CD14-positive monocyte (primary cell): ENCODE measurements around the gene SF3A2. TPM values are rescaled to one million over a fixed set of nuclear protein-coding genes. Genes with fewer than 3 reads are reported as not detected.

Source experiments
- DNase-seq, 3 donors: peaks; one replicate each; pipeline ENCODE4 v3.0.0-alpha.2; 2011 to 2022
- H2AFZ ChIP-seq: 2 replicates; pipeline ENCODE4 v1.6.0; 2012; ENCODE audit warnings: mild to moderate bottlenecking, low read depth, low read length, inconsistent platforms; ENCODE audit not compliant: insufficient read depth, poor library complexity, severe bottlenecking
- H3K27ac ChIP-seq, 2 donors: 1 replicate in 1 of 2; 2 replicates in 1 of 2; pipeline ENCODE4 v1.5.1; 2012 to 2013; ENCODE audit warnings: low read length in 2 of 2, control low read depth in 1 of 2, inconsistent platforms in 1 of 2, low read depth in 1 of 2, mild to moderate bottlenecking in 1 of 2
- H3K27me3 ChIP-seq, 2 donors: one replicate each; pipeline versions ENCODE4 v1.6.0 to v1.6.1; 2011 to 2013; ENCODE audit warnings: low read length in 2 of 2; ENCODE audit not compliant: control insufficient read depth in 2 of 2, insufficient read depth in 2 of 2
- H3K36me3 ChIP-seq, 2 donors: replicated peaks in 1 of 2; 1 replicate in 1 of 2; 2 replicates in 1 of 2; pipeline versions ENCODE4 v1.5.1 to v1.6.1; 2012 to 2013; ENCODE audit warnings: low read length in 2 of 2, control low read depth in 1 of 2, inconsistent platforms in 1 of 2, mild to moderate bottlenecking in 1 of 2; ENCODE audit not compliant: insufficient read depth in 2 of 2, control insufficient read depth in 1 of 2
- H3K4me1 ChIP-seq, 2 donors: 1 replicate in 1 of 2; 2 replicates in 1 of 2; pipeline versions ENCODE4 v1.5.1 to v1.6.1; 2012 to 2013; ENCODE audit warnings: low read length in 2 of 2, control low read depth in 1 of 2, inconsistent platforms in 1 of 2, mild to moderate bottlenecking in 1 of 2, moderate library complexity in 1 of 2; ENCODE audit not compliant: insufficient read depth in 2 of 2, control insufficient read depth in 1 of 2
- H3K4me2 ChIP-seq: replicated peaks from 2 replicates; pipeline ENCODE3; 2012; ENCODE audit warnings: low read length, moderate library complexity, mild to moderate bottlenecking; ENCODE audit not compliant: poor library complexity, severe bottlenecking; ENCODE audit errors: extremely low read depth
- H3K4me3 ChIP-seq, 3 experiments: fragments of 200-600 bp in 1 of 3; sonication (generic) in 1 of 3; replicated peaks in 1 of 3; 1 replicate in 2 of 3; 2 replicates in 1 of 3; pipeline ENCODE4 v1.5.1; 2011 to 2013; ENCODE audit warnings: low read length in 3 of 3, mild to moderate bottlenecking in 3 of 3, control low read depth in 2 of 3, low read depth in 2 of 3, inconsistent platforms in 1 of 3, moderate library complexity in 1 of 3
- H3K79me2 ChIP-seq: 2 replicates; pipeline ENCODE4 v1.6.0; 2012; ENCODE audit warnings: mild to moderate bottlenecking, control low read depth, inconsistent platforms, low read length, moderate library complexity; ENCODE audit not compliant: insufficient read depth
- H3K9ac ChIP-seq: 2 replicates; pipeline ENCODE4 v1.6.0; 2017; ENCODE audit warnings: low read length, mild to moderate bottlenecking; ENCODE audit not compliant: insufficient read depth, poor library complexity, severe bottlenecking
- H3K9me3 ChIP-seq, 2 donors: replicated peaks in 1 of 2; 1 replicate in 1 of 2; 2 replicates in 1 of 2; pipeline versions ENCODE4 v1.5.1 to v1.6.1; 2012 to 2013; ENCODE audit warnings: low read length in 2 of 2, control low read depth in 1 of 2; ENCODE audit not compliant: control insufficient read depth in 1 of 2, insufficient read depth in 1 of 2
- H4K20me1 ChIP-seq: 2 replicates; pipeline ENCODE4 v1.6.0; 2012; ENCODE audit warnings: mild to moderate bottlenecking, low read length, control low read depth, moderate library complexity; ENCODE audit not compliant: insufficient read depth
- H3K27ac Mint-ChIP-seq, 7 donors: one replicate each; pipeline ENCODE4 v1.8.0; 2020; ENCODE audit warnings: mild to moderate bottlenecking in 7 of 7, mixed read lengths in 7 of 7, moderate library complexity in 6 of 7, inconsistent platforms in 2 of 7
- H3K27me3 Mint-ChIP-seq, 3 donors: one replicate each; pipeline ENCODE4 v1.8.0; 2021 to 2022; ENCODE audit warnings: low read depth in 3 of 3, mild to moderate bottlenecking in 3 of 3, mixed read lengths in 3 of 3, moderate library complexity in 3 of 3, inconsistent platforms in 1 of 3
- H3K36me3 Mint-ChIP-seq, 2 donors: one replicate each; pipeline ENCODE4 v1.8.0; 2020; ENCODE audit warnings: mixed read lengths in 2 of 2, inconsistent platforms in 1 of 2, mild to moderate bottlenecking in 1 of 2
- H3K4me1 Mint-ChIP-seq: one replicate; pipeline ENCODE4 v1.8.0; 2020; ENCODE audit warnings: mild to moderate bottlenecking, mixed read lengths
- H3K4me3 Mint-ChIP-seq, 2 donors: one replicate each; pipeline ENCODE4 v1.8.0; 2020; ENCODE audit warnings: mild to moderate bottlenecking in 2 of 2, mixed read lengths in 2 of 2, moderate library complexity in 1 of 2
- H3K9me3 Mint-ChIP-seq, 7 donors: one replicate each; pipeline ENCODE4 v1.8.0; 2020 to 2022; ENCODE audit warnings: mixed read lengths in 7 of 7, mild to moderate bottlenecking in 6 of 7, moderate library complexity in 6 of 7, inconsistent platforms in 2 of 7
- CTCF ChIP-seq: fragments of 200-600 bp; IDR thresholded peaks from one replicate; pipeline ENCODE4 v1.8.0; 2022; ENCODE audit warnings: antibody characterized with exemption, mild to moderate bottlenecking
- WGBS: methylation state at CpG from one replicate; pipeline ENCODE4 v1.1.5; 2013; ENCODE audit warnings: missing lambda C conversion rate; ENCODE audit not compliant: insufficient coverage; 5-methylcytosine and 5-hydroxymethylcytosine counted together
- intact Hi-C, 2 donors: fragments of 100-400 bp; cut with micrococcal nuclease; formaldehyde crosslinking; loops; one replicate each; pipeline versions ENCODE4 v1.15.0 to v1.15.1; 2023
- polyA plus RNA-seq, 3 donors: library from polyadenylated mRNA; depleted of rRNA in 1 of 3; unstranded in 2 of 3; stranded (reverse) in 1 of 3; fragments of 300-500 nt in 2 of 3; fragments of >200 nt in 1 of 3; fragmentation: Illumina TruSeq in 2 of 3; gene quantifications; 1 replicate in 2 of 3; 2 replicates in 1 of 3; pipeline ENCODE4 v1.2.3, GENCODE V29; 2012 to 2021

SF3A2 gene
- polyA plus RNA-seq, 3 donors, result 8.0 to 70.8 (median 11.6) TPM

DNA sequence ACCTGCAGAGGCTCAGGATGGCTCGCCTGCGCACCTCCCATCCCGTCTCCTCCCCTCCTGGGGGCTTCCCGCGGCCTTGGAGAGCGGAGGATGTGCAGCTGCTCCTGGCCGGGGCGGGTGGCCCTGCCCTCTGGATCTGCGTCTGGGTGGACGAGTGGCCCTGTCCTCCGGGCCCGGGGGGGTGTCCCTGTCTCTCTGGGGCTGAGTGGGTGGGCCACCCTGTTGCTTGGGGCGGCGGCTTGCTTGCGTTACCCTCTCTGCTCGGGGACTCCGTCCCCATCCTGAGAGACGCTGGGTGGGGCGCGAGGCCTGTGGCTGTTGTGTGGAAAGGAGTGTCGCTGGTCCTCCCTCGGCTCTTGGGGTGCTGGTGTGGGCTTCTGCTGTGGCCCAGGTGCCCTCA lies 38.3 kb upstream of the SF3A2 start:
- 80% methylated on average over 5 of the region's 22 CpGs for WGBS
- Histone ChIP-seq H3K4me3 (no peak overlapping the region), H3K9ac (no peak overlapping the region), H3K79me2 (peaks cover 49% of the 10 kb centered on the region), H3K4me2 (no peak overlapping the region), H2AFZ (no peak overlapping the region), H3K36me3 (peaks cover 49 to 89% of the 10 kb centered on the region in 2 donors), H3K4me1 (no peaks in the 10 kb centered on the region), H3K27ac (no peak overlapping the region), H3K27me3 (no peaks in the 10 kb centered on the region), H3K9me3 (no peaks in the 10 kb centered on the region), H4K20me1 (peaks cover 72% of the 10 kb centered on the region)
- DNase-seq, result no peak
- Mint-ChIP-seq H3K27me3 (no peaks in the 10 kb centered on the region), H3K9me3 (no peaks in the 10 kb centered on the region), H3K36me3 (peaks cover 49 to 83% of the 10 kb centered on the region in 2 donors), H3K4me1 (no peaks in the 10 kb centered on the region), H3K27ac (peak overlapping the region in 1 of 7 donors; percentile 54), H3K4me3 (no peak overlapping the region)
- intact Hi-C loops, result no loop called here
- no peak for TF ChIP-seq CTCF

DNA sequence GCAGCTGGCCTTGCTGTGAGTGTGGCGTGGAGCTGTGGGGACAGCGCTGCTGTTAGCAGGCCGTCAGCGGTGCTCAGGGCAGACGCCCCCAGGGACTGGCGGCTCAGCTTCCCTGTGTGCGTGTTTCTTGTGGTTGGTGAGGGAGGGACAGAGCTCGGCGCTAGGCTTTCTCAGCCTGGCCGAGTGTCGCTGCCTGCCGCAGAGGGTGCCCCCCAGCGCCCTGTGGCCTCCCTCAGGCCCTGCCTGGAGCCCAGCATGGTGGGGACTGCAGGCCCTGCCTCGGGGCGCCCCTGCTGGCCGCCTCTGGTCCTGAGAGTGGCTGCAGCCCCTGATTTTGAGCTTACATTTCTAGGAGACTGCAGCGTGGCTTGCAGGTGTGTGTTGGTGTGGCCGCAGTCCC lies 37.4 kb upstream of the SF3A2 start:
- peaks cover 73% of the 10 kb centered on the region for H4K20me1 ChIP-seq
- WGBS, result 67% methylated on average over 18 of the region's 18 CpGs
- H3K4me1 ChIP-seq, result no peaks in the 10 kb centered on the region
- no peak overlapping the region for H3K4me3 ChIP-seq
- H3K9ac ChIP-seq, result no peak overlapping the region
- Mint-ChIP-seq H3K27me3 (no peaks in the 10 kb centered on the region), H3K27ac (peak overlapping the region in 2 of 7 donors; percentile 53 to 59), H3K4me3 (no peak overlapping the region), H3K9me3 (no peaks in the 10 kb centered on the region), H3K36me3 (peaks cover 48 to 83% of the 10 kb centered on the region in 2 donors), H3K4me1 (no peaks in the 10 kb centered on the region)
- TF ChIP-seq CTCF, result peak; percentile 31
- peaks cover 49% of the 10 kb centered on the region for H3K79me2 ChIP-seq
- no peaks in the 10 kb centered on the region for H3K9me3 ChIP-seq
- H3K4me2 ChIP-seq, result no peak overlapping the region
- intact Hi-C loops, result no loop called here
- H3K27me3 ChIP-seq, result no peaks in the 10 kb centered on the region
- H3K27ac ChIP-seq, result no peak overlapping the region
- H3K36me3 ChIP-seq, result peaks cover 48 to 89% of the 10 kb centered on the region in 2 donors
- DNase-seq, result no peak
- no peak overlapping the region for H2AFZ ChIP-seq
